AG10803 (cell line): Measurements from ENCODE around the gene EEF1E1.
"Not testable (repeated sequence)": the region's sequence is repeated elsewhere in the genome, so short reads cannot be mapped to it uniquely, and the experiment has no call there.

Experiments used
- DNase-seq: peaks from one replicate; pipeline ENCODE4 v3.0.0; 2010; ENCODE audit warnings: low read depth
- H3K4me3 ChIP-seq: 2 replicates; pipeline ENCODE4 v1.5.1; 2011; ENCODE audit warnings: mild to moderate bottlenecking, low read length, control low read depth
- TF ChIP-seq, protein P1 (sequence below): conservative IDR thresholded peaks from 2 replicates; pipeline ENCODE4 v1.5.1; 2011; ENCODE audit warnings: mild to moderate bottlenecking, low read length, control low read depth, inconsistent platforms

The EEF1E1 gene

DNA sequence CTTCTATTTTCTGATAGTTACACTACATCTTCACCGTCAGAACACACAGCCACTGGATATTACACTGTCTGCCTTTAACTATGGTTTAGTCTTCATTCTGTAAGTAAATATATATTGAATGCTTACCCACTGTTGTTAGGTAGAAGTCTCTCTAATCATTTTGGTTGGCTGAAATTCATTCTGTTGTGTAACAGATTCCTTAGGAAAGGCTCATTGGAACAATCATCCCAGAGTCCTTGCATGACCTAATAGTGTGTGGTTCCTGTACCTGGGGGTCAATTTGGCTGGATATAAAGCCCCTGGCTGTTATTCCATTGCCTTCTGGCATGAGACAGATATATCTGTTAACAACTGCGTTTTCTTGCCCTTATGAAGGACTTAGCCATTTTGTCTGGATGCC, 48.1 kb downstream of the EEF1E1 start:
- no peak overlapping the region for H3K4me3 ChIP-seq
- TF ChIP-seq, protein P1, sequence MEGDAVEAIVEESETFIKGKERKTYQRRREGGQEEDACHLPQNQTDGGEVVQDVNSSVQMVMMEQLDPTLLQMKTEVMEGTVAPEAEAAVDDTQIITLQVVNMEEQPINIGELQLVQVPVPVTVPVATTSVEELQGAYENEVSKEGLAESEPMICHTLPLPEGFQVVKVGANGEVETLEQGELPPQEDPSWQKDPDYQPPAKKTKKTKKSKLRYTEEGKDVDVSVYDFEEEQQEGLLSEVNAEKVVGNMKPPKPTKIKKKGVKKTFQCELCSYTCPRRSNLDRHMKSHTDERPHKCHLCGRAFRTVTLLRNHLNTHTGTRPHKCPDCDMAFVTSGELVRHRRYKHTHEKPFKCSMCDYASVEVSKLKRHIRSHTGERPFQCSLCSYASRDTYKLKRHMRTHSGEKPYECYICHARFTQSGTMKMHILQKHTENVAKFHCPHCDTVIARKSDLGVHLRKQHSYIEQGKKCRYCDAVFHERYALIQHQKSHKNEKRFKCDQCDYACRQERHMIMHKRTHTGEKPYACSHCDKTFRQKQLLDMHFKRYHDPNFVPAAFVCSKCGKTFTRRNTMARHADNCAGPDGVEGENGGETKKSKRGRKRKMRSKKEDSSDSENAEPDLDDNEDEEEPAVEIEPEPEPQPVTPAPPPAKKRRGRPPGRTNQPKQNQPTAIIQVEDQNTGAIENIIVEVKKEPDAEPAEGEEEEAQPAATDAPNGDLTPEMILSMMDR = no peak
- peak; percentile 22 for DNase-seq

DNA sequence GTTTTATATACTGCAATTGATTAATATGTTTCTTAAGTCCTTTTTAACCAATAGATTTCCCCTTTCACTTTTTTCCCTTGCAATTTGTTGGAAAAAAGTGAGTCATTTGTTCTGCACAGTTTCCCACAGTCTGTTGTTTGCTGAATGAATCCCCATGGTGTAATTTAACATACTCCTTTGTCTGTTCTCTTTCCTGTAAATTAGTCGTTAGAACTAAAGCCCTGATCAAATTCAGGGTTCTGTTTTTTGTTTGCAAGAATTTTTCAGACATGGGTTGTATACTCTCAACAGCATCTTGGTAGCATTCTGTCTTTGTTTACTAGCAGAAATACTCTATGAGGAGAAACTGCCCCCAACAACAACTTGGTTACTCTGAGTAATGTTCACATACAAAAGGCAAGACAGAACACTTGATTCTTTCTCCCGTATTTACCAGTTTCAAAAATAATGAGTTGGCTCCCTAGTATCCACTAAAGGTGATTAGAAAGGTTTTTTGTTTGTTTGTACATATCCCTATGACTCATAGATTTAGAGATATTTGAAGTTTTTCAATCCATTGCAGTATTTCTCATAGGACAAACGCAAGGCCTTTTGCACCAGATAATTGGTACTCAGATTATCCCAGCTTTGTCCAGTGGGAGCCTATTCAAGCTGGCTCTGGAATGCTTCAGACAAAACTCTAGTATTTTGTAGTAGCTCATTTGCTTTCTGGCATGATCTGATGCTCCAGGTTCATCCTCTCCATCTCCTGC, 54.6 kb downstream of the EEF1E1 start:
- no peak for DNase-seq
- TF ChIP-seq, protein P1 = no peak
- no peak overlapping the region for H3K4me3 ChIP-seq

DNA sequence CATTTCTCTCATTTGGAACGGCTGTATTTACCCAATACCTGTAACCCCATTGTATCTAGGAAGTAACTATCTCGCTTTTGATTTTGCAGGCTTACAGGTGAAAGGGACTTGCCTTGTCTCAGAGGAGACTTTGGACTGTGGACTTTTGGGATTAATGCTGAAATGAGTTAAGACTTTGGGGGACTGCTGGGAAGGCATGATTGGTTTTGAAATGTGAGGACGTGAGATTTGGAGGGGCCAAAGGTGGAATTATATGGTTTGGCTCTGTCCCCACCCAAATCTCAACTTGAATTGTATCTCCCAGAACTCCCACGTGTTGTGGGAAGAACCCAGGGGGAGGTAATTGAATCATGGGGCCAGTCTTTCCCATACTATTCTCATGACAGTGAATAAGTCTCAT, 56.6 kb downstream of the EEF1E1 start:
- not testable (repeated sequence) for DNase-seq, H3K4me3 ChIP-seq

DNA sequence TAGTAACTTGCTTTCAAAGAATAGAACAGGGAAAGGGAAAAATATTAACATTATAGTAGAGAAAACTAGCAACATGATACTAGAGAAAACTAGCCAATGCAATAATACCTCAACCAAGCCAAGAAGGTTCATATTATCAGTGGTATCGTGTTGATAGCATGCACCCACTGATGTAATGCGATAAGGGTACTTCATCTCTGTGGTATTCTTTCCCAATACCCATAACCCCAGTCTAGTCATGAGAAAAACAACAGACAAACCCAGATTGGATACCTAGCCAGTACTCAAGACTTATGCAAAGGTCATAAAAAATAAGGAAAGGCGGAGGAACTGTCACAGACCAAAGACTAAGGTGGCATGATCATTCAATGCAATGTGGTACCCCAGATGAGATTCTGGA, 59.1 kb downstream of the EEF1E1 start:
- no peak overlapping the region for H3K4me3 ChIP-seq
- TF ChIP-seq, protein P1 = no peak

DNA sequence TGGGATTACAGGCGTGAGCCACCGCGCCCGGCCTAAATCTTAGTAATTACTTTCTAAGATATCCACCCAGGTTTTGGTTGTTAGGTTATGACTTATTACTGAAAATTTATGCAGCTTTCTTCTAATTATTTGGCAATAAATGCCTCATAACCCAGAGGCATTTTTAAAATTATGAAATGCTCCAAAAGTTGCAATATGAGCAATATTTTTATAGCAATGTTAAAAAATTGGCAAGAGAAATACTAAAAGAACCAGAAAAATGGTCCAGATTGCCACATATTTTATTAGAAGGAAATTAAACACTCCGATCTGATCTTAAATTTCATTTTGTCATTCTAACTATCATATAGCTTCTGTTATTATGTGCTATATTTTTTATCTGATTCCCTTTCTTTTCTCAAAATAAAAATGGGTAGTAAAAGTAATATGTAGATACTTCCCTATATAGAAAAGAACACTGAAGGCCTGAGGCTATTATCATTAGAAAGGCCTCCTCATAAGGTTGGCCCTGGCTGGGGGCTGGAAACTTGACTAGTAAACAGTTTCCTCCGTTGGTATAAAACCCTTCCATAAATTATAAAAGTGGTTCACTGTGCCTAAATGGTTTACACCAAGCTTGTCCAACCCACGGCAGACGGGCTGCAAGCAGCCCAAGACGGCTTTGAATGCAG, 60.3 kb downstream of the EEF1E1 start:
- DNase-seq = no peak
- no peak overlapping the region for H3K4me3 ChIP-seq
- TF ChIP-seq, protein P1 = no peak

More for the DNA sequence above, 59.1 kb downstream of the EEF1E1 start:
- no peak for DNase-seq

DNA sequence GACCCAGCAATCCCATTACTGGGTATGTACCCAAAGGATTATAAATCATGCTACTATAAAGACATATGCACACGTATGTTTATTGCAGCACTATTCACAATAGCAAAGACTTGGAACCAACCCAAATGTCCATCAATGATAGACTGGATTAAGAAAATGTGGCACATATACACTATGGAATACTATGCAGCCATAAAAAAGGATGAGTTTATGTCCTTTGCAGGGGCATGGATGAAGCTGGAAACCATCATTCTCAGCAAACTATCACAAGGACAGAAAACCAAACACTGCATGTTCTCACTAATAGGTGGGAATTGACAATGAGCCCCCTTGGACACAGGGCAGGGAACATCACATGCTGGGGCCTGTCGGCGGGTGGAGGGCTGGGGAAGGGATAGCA, 68.2 kb downstream of the EEF1E1 start:
- not testable (repeated sequence) for H3K4me3 ChIP-seq, DNase-seq

DNA sequence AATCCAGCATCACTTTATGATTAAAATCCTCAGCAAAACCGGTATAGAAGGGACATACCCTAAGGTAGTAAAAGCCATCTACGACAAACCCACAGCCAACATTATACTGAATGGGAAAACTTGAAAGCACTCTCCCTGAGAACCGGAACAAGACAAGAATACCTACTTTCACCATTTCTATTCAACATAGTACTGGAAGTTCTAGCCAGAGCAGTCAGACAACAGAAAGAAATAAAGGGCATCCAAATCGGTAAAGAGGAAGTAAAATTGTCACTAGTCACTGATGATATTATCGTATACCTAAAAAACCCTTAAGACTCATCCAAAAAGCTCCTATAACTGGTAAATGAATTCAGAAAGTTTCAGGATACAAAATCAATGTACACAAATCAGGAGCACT, 71.4 kb downstream of the EEF1E1 start:
- TF ChIP-seq, protein P1 = no peak
- no peak overlapping the region for H3K4me3 ChIP-seq
- no peak for DNase-seq
